Stimulated activated CD4-positive, alpha-beta T cell treated with anti-CD3 and anti-CD28 coated beads, Interleukin-4, amount 100 ng/mL, for 48 hours (primary cell): ENCODE data around the gene SDK1.
A peak's percentile ranks its signal among the peaks of the same experiment; 100 is the strongest.

ENCODE experiments used
- DNase-seq, 2 donors: peaks; one replicate each; pipeline ENCODE4 v3.0.0-alpha.2; 2020; ENCODE audit warnings: low read depth in 2 of 2

The SDK1 gene

DNA sequence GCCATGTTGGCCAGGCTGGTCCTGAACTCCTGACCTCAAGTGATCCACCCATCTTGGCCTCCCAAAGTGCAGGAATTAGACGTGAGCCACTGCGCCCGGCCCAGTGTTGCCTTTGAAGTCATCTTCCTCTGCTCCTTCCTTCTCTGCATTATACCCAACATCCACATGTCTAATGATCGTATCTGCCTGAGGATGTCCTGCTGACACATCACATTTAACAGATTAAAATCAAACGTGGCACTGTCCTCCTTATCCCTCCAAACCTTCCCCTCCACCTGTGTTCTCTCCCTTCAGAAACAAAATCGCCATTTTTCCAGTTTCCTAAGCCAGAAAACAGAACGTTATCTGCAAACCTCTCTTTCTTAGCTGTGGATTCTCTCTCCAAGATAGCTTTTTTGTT lies 8.4 kb upstream of the SDK1 start:
- DNase-seq, result no peak

- no peak for DNase-seq
These were observed 6.5 kb upstream of the SDK1 start for GRCh38 chr7:3294432-3295100.

DNA sequence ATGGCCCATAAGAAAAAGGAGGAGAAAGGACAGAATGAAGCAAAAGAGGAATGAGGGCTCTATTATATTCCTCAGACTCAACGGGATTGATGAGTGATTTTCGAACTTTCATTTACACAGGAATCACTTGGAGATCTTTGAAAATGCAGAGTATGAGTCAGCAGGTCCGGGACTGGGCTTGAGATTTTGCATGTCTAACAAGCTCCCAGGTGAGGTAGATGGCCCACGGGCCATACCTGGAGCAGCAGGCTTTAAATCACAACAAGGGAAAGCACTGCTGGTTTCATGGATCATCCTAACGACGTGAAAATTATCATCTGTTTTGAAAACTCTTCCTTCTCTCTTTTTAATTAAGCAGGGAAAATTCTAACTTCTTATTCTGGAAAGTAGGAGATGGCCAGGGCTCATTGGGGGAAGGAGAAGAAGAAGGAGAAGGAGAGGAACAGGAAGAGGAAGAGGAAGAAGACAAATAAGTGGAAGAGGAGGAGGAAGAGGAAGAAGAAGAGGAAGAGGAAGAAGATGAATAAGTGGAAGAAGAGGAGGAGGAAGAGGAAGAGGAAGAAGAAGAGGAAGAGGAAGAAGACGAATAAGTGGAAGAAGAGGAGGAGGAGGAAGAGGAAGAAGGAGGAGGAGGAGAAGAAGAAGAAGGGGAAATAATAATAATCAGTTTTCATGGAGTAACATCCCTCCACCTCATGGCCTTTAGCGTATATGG lies 3.8 kb upstream of the SDK1 start:
- no peak for DNase-seq

GRCh38 chr7:3300221-3300650 lies 816 bp upstream of the SDK1 start:
- DNase-seq, result peak in 1 of 2 donors; percentile 2

- DNase-seq, result no peak
These were observed 338 bp downstream of the SDK1 start for GRCh38 chr7:3301449-3301731.

DNA sequence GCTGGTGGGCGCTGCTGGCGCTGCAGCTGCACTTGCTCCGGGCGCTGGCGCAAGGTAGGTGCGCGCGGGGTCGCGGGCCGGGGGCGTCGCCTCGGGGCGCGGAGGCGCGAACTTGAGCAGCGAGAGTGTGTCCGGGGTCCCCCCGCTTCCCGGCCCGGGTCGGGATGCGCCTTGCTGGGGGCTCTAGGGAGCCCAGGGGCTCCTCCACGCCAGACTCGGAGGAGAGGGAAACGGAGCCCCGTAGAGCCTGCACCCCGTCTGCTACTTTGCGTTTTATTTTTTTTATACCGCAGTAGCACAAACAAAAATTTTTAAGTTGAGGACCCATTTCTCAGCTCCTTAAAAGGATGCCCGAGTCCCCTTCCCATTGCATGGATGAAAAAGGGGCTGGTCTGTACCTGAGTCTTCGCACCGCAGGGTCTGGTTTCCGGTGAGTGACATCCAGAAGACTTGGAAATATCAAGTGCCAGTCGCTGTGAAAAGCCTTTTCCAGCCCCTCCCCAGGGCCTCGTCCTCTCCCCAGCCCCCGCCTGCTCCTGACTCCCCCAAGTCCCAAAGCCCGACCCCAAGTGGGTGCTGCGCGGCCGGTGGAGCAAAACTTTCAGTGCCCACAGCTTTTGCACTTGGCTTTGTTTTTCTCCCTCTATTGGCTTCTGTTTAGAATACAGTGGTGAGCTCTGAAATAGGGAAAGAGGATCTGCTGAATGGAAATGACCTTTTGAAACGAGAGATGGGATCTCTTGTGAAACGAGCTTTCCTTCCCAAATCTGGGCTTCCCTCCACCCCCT lies 973 bp downstream of the SDK1 start:
- no peak for DNase-seq

- no peak for DNase-seq
These were observed 1.7 kb downstream of the SDK1 start for GRCh38 chr7:3302681-3303320.

GRCh38 chr7:3304131-3304530 lies 3.1 kb downstream of the SDK1 start:
- DNase-seq, result no peak

GRCh38 chr7:3307435-3307834 lies 6.4 kb downstream of the SDK1 start:
- no peak for DNase-seq

- no peak for DNase-seq
These were observed 8.1 kb downstream of the SDK1 start for GRCh38 chr7:3309140-3309539.

- DNase-seq, result no peak
These were observed 8.9 kb downstream of the SDK1 start for GRCh38 chr7:3309956-3310355.

- DNase-seq, result no peak
These were observed 9.8 kb downstream of the SDK1 start for GRCh38 chr7:3310884-3311283.

GRCh38 chr7:3312583-3312982 lies 11.5 kb downstream of the SDK1 start:
- no peak for DNase-seq

DNA sequence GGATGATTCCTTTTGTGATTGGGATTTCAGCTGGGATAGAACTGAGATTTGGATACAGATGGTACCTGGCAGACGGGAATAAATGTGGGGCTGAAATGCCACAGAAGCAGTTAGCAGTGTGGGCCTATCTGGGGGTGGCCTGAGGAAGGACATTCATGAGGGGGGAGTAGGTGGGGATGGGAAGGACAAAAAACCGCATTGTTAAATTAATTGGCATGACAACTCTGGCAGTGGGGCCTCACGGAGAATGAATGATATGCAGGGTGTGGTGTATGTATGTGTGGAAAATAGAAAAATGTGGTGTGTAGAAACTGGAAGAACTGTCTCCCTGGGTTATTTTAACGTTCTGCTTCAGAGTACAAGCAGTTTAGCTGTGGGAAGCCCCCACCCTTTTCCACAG lies 17.8 kb downstream of the SDK1 start:
- no peak for DNase-seq

DNA sequence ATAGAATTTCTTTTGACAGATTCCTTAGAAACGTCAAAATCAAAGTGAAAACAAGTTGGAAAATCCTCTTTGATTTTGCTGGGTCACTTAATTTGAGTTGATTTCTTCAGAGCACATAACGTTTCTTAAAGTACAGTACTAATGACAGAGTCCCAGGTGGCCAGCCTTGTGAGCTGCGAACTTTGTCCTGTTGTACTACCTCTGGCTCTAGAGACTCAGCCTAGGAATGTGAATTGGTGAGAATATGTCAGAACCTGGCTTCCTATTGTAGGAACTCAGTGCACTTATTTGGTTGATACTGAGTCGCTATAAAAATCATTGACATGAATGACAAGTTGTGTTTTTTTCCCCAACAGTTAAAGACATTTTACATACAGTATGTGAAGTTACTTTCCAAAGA lies 20.2 kb downstream of the SDK1 start:
- no peak for DNase-seq

GRCh38 chr7:3321745-3322144 lies 20.7 kb downstream of the SDK1 start:
- DNase-seq, result no peak

DNA sequence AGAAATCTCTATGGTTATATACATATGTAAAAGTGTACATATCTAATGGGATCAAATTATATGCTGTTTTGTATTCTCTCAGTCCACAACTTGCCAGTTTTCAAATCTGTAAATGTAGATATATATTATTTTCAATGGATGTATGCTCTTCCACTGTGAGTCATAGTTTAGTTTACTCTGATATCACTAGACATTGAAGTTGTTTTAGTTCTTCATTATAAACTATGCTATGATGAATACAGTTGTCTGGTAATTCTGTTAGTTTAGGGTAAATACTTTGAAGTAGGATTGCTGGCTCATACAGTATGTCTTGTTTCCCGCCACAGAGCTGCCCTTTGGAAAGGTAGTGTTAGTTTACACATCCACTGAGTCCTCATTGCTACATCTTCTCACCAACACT lies 25.2 kb downstream of the SDK1 start:
- DNase-seq, result no peak

GRCh38 chr7:3327099-3327498 lies 26.0 kb downstream of the SDK1 start:
- DNase-seq, result no peak

DNA sequence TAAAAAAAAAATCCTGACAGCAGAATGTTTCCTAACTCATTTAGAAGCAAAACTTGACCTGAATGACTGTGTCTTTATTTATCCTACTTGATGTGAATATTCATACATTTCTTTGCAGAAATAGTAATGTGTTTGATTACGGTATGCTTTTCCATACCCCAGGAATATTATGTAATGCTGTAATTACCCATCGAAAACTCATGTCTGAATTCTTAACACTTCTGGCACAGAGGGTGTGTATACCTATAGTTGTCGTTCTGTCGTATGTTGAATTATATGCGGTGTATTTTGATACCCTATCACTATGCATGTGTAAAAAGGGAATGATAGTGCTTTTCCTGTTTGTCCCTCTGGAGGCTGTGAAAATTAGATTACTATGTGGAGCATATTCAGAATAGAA lies 26.6 kb downstream of the SDK1 start:
- no peak for DNase-seq

DNA sequence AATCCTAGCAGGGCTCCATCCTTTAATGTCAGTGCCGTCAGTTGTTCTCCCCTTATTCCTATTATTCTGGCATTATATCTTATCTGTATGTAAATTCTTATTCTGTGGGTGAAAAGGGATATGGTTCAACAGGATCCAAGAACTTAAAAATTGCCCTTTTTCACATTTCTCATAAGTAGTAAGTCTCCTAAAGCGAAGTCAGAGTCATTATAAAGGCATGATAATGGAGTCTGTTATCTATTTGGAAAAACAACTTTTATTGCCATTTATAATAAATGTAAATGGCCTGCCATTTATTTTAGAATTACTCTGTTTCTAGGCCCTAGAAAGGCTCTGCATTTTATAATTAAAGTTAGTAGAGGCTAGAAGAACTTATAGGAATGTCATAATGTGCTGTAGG lies 31.3 kb downstream of the SDK1 start:
- no peak for DNase-seq

DNA sequence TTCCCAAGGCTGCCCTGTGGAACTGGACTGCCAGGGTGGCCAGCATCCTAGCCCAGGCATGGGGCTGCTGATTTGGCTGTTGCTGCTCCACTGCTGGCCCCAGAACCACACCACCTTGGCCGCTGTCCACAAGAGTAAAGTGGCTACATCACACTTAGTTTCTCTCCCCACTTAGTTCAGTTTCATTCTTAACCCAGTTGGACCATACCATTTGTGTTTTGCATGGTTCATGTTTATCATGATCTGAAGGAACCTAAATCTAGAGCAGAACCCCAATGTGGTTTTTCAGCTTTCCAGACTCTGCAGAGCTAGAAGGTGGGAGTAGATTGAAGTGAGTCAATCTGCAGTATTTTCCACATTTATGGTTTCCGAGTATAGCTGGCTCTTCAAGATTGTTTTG lies 32.8 kb downstream of the SDK1 start:
- DNase-seq, result no peak

DNA sequence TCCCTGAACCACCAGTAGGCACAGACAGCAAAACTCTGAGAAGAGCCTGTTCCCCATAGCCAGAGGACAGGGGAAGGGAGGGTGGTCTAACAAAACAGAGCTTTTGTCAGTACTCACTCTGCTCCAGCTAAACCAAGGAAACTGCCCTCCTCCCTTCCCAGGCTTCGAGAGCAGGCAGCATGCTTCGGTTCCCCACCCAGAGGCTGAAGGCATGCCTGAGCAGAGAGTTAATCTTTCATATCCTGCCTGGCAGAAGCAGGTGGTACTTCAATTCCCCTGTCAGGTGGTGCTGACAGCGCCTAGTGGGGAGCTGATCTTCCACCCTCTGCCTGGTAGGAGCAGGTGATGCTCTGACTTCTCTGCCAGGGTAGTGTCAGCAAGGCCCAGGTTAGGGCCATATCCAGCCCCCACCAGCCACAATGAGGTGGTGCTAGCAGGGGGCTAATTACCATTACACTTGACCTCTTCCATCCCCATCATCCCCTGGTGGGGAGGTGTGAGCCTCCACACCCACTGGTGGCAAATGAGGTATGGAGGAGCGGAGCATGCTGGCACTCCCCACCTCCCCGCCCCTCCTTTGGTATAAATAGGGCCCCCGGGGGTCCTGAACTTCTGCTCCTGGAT lies 35.1 kb downstream of the SDK1 start:
- no peak for DNase-seq
